Epithelial cell of esophagus (primary cell): Measurements from ENCODE around the gene PRMT9.

ENCODE experiments used
- DNase-seq: peaks from one replicate; pipeline ENCODE4 v3.0.0; 2010; ENCODE audit warnings: low read depth
- H3K4me3 ChIP-seq: 2 replicates; pipeline ENCODE4 v1.5.1; 2011; ENCODE audit warnings: mild to moderate bottlenecking, low read length, control low read depth
- CTCF ChIP-seq: IDR thresholded peaks from 2 replicates; pipeline ENCODE4 v1.5.1; 2011; ENCODE audit warnings: low read depth, mild to moderate bottlenecking, low read length, control low read depth, inconsistent platforms; ENCODE audit not compliant: insufficient read depth; ENCODE audit errors: missing control alignments

Gene PRMT9

DNA sequence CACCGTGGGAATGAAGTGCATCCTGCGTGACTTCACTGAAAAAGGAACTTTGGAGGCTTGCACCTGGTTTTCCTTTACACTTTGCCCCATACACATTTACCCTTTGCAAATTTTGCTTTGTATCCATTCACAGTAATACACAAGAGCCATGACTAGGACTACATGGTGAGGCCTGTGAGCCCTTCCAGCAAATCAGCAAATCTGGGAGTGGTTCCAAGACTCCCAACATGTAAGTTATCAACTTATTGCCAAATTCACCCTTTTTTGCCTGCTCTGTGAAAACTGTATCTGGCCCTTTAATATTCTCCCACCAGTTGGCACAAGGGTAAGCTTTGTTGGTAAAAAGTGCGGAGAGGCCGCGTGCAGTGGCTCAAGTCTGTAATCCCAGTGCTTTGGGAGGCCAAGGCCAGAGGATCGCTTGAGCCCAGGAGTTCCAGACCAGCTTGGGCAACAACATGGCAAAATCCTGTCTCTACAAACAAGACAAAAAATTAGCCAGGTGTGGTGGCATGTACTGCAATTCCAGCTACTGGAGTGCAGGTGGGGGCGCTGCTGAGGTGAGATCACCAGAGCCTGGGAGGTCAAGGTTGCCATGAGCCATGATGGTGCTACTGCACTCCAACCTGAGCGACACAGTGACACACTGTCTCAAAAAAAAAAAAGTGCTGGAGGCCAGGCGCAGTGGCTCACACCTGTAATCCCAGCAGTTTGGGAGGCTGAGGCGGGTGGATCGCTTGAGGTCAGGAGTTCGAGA is 5.0 kb downstream of the PRMT9 start:
- peak; percentile 25 for DNase-seq
- no peak for TF ChIP-seq CTCF
- H3K4me3 ChIP-seq = no peak overlapping the region

- DNase-seq = no peak
- TF ChIP-seq CTCF = no peak
- H3K4me3 ChIP-seq = no peak overlapping the region
Measured at GRCh38 chr4:147678106-147678505, 5.9 kb downstream of the PRMT9 start.

DNA sequence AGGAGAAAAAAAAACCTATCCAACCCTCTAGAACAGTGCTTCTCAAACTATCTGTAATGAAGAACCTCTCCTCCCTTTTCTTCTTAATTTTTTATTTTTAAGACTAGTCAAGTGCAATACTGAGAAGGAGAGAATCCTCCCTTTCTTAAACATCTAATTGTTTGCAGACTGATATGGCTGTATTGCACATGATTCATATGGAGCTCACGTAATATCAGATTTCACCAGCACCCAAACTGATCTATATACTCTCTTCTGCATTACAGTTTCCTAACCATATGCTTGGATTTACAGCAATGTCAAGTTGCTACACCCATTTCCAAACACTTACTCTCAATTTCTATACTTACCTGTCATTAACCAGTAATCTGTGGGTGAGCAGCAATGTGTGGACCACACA is 9.5 kb downstream of the PRMT9 start:
- no peak for TF ChIP-seq CTCF
- no peak overlapping the region for H3K4me3 ChIP-seq
- no peak for DNase-seq

DNA sequence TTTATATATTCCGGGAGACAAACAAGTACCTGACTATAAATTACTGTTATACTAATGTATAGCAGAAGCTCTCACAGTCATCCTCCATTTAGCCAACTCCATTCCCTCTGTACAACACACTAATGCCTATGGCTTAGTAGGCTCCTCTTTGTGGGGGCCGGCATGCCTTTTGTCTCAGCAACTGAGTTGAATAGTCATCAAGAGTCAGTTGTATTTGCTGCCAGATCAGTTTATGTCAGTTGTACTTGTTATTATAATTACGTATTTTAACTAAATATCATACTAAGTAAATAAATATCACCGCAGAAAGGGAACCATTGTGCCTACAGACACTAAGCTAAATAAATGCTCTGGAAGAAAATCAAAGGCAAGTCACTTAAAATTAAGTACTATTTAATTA is 9.9 kb downstream of the PRMT9 start:
- no peak for TF ChIP-seq CTCF
- no peak for DNase-seq
- no peak overlapping the region for H3K4me3 ChIP-seq

DNA sequence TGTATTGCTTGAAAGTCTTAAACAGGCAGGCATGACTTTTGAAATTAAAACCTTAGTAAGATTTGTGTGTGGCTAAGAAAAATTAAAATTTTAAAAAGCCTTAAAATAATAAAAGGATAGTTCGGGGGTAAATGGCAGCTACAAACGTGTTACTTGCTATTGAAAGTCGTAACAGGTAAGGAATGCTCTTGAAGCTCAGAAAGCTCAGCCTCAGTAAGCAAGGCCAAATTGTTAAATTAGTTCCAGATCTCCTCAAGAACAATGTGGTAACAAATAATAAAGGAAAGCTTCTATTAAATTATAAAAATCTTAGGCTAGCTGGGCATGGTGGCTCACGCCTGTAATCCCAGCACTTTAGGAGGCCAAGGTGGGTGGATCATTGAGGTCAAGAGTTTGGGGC is 25.5 kb downstream of the PRMT9 start:
- no peak overlapping the region for H3K4me3 ChIP-seq
- no peak for TF ChIP-seq CTCF
- DNase-seq = no peak

GRCh38 chr4:147655639-147656038 is 28.3 kb downstream of the PRMT9 start:
- H3K4me3 ChIP-seq = no peak overlapping the region
- DNase-seq = no peak
- TF ChIP-seq CTCF = no peak

DNA sequence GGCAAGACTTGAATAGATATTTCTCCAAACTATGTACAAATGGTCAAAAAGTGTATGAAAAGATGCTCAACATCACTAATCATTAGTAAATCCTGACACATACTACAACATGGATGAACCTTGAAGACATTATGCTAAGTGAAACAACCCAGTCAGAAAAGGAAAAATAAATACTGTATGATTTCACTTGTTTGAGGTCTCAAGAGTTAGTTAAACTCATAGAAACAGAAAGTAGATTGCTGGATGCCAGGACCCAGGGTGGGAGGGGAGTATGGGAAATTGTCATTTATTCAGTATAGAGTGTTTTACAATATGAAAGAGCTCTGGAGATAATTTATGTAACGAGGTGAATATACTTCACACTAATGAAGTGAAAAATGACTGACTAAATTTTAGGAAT is 32.4 kb downstream of the PRMT9 start:
- TF ChIP-seq CTCF = no peak
- H3K4me3 ChIP-seq = no peak overlapping the region
- DNase-seq = no peak
